ENCODE results near the gene RIC3. TPM values are rescaled to one million over a fixed set of nuclear protein-coding genes. Genes with fewer than 3 reads are reported as not detected.

The RIC3 gene
- total and polyA plus RNA-seq, 2 experiments from 2014 or later, result 3.2 to 3.6 TPM

DNA sequence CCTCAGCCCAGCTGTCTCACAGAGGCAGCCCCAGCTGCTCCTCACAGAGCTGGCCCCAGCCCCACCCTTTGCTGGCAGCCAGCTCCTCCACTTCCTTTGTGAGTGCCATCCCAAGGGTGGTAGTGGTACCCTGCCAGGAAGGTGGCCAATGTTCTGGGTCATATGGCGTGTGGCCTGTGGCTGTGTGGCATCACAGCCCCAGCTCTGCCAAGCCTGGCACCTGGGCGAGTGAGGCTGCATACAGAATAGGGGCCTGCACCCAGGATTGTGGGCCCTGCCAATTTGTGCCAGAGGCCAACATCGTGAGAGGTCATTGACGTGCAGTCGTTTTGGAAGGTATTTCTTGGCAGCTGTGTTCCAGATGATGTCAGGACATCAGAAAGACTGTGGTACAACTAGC is 77.1 kb downstream of the RIC3 start:
- 95% methylated on average over 5 of the region's 5 CpGs for WGBS (ENCODE audit: low lambda C conversion rate, missing lambda C conversion rate)
- no peaks in the 10 kb centered on the region for H3K4me1 ChIP-seq (ENCODE audit: insufficient read depth)
- DNase-seq (ENCODE audit: low spot score), result no peak
- H2AFZ ChIP-seq, result no peak overlapping the region
- H3K4me2 ChIP-seq, result no peak overlapping the region
- no peak overlapping the region for H3K4me3 ChIP-seq
- no peaks in the 10 kb centered on the region for H3K9me3 ChIP-seq (ENCODE audit: low read depth)
- H3K79me2 ChIP-seq, result peaks cover 13% of the 10 kb centered on the region
- H3K36me3 ChIP-seq (replicated peaks; ENCODE audit: insufficient read depth, low read depth), result no peaks in the 10 kb centered on the region
- H3K27ac ChIP-seq, result no peak overlapping the region
- H3K27me3 ChIP-seq, result no peaks in the 10 kb centered on the region
- TF ChIP-seq EZH2phosphoT487 (IDR thresholded peaks at IDR 0.05; ENCODE audit: low read depth, severe bottlenecking, unreplicated experiment) (no peak), EZH2 (IDR thresholded peaks at IDR 0.05; ENCODE audit: borderline replicate concordance) (no peak)
- TF ChIP-seq, protein P1, sequence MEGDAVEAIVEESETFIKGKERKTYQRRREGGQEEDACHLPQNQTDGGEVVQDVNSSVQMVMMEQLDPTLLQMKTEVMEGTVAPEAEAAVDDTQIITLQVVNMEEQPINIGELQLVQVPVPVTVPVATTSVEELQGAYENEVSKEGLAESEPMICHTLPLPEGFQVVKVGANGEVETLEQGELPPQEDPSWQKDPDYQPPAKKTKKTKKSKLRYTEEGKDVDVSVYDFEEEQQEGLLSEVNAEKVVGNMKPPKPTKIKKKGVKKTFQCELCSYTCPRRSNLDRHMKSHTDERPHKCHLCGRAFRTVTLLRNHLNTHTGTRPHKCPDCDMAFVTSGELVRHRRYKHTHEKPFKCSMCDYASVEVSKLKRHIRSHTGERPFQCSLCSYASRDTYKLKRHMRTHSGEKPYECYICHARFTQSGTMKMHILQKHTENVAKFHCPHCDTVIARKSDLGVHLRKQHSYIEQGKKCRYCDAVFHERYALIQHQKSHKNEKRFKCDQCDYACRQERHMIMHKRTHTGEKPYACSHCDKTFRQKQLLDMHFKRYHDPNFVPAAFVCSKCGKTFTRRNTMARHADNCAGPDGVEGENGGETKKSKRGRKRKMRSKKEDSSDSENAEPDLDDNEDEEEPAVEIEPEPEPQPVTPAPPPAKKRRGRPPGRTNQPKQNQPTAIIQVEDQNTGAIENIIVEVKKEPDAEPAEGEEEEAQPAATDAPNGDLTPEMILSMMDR (IDR thresholded peaks at IDR 0.05; ENCODE audit: poor library complexity), result no peak
- no peaks in the 10 kb centered on the region for H3K9me2 ChIP-seq (replicated peaks; ENCODE audit: insufficient read depth)
- peaks cover 3% of the 10 kb centered on the region for H4K20me1 ChIP-seq (ENCODE audit: insufficient read depth, poor library complexity, severe bottlenecking)

DNA sequence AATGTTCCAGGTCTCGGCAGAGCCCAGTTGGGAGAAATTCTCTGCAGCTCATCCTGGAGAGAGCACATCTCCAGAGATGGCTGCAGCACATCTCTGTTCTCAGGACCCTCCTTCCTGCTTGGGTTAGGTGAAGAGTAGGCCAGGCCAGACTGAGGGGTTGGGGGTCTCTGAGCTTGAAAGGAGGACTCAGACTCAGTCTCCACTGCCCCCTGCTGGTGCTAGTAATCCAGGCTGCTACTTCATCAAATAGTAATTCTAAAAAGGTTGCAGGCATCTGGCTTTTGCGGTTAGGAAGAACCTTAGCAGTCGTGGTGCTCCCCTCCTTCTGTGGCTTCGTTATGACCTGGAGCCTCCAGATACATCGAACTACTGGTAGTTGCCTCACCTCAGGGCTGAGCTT is 78.1 kb downstream of the RIC3 start:
- H4K20me1 ChIP-seq (ENCODE audit: insufficient read depth, poor library complexity, severe bottlenecking), result peaks cover 6% of the 10 kb centered on the region
- H3K27me3 ChIP-seq, result no peaks in the 10 kb centered on the region
- H3K4me2 ChIP-seq, result no peak overlapping the region
- H3K9me2 ChIP-seq (replicated peaks; ENCODE audit: insufficient read depth), result no peaks in the 10 kb centered on the region
- no peaks in the 10 kb centered on the region for H3K4me1 ChIP-seq (ENCODE audit: insufficient read depth)
- H2AFZ ChIP-seq, result no peak overlapping the region
- H3K79me2 ChIP-seq, result peaks cover 23% of the 10 kb centered on the region
- no peak for TF ChIP-seq EZH2 (IDR thresholded peaks at IDR 0.05; ENCODE audit: borderline replicate concordance)
- TF ChIP-seq EZH2phosphoT487 (IDR thresholded peaks at IDR 0.05; ENCODE audit: low read depth, severe bottlenecking, unreplicated experiment), result no peak
- TF ChIP-seq, protein P1 (IDR thresholded peaks at IDR 0.05; ENCODE audit: poor library complexity), result peak; percentile 66
- no peaks in the 10 kb centered on the region for H3K36me3 ChIP-seq (replicated peaks; ENCODE audit: insufficient read depth, low read depth)
- H3K27ac ChIP-seq, result no peak overlapping the region
- H3K9me3 ChIP-seq (ENCODE audit: low read depth), result no peaks in the 10 kb centered on the region
- no peak overlapping the region for H3K4me3 ChIP-seq
- DNase-seq (ENCODE audit: low spot score), result peak; percentile 71
- 60% methylated on average over 5 of the region's 5 CpGs for WGBS (ENCODE audit: low lambda C conversion rate, missing lambda C conversion rate)

DNA sequence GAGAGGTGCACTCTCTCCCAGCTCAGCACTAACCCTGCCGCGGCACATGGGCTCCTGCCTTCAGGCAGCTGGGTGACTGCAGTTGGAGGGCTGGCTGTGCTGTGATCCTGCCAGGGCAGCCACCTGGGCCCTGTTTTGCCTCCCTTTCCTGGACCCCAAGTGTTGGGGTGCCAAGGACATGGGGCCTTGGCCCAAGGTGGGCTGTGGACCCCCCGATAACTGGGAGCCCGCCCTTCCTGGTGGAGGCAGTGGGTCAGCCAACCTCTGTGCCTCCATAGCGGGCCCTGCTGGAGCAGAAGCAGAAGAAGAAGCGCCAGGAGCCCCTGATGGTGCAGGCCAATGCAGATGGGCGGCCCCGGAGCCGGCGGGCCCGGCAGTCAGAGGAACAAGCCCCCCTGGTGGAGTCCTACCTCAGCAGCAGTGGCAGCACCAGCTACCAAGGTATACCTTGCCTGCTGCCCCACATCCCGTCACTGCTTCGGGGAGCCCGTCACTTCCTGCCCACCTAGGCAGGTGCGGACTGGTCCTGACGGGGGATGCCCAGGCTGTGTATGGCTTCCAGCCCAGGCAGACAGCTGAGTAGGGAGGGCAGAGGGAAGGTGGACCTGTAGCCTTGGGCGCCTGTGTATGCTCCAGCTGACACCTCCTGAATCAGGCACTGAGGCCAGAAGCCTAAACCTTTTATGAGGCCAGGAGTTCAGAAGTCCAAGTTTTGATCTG is 78.9 kb downstream of the RIC3 start:
- peaks cover 6% of the 10 kb centered on the region for H4K20me1 ChIP-seq (ENCODE audit: insufficient read depth, poor library complexity, severe bottlenecking)
- H3K79me2 ChIP-seq, result peaks cover 30% of the 10 kb centered on the region
- H3K27me3 ChIP-seq, result no peaks in the 10 kb centered on the region
- TF ChIP-seq EZH2phosphoT487 (IDR thresholded peaks at IDR 0.05; ENCODE audit: low read depth, severe bottlenecking, unreplicated experiment), result no peak
- TF ChIP-seq, protein P1 (IDR thresholded peaks at IDR 0.05; ENCODE audit: poor library complexity), result no peak
- no peak for TF ChIP-seq EZH2 (IDR thresholded peaks at IDR 0.05; ENCODE audit: borderline replicate concordance)
- no peaks in the 10 kb centered on the region for H3K4me1 ChIP-seq (ENCODE audit: insufficient read depth)
- H3K4me2 ChIP-seq, result no peak overlapping the region
- 90% methylated on average over 17 of the region's 17 CpGs for WGBS (ENCODE audit: low lambda C conversion rate, missing lambda C conversion rate)
- H2AFZ ChIP-seq, result no peak overlapping the region
- H3K27ac ChIP-seq, result no peak overlapping the region
- no peaks in the 10 kb centered on the region for H3K9me2 ChIP-seq (replicated peaks; ENCODE audit: insufficient read depth)
- H3K4me3 ChIP-seq, result no peak overlapping the region
- no peaks in the 10 kb centered on the region for H3K36me3 ChIP-seq (replicated peaks; ENCODE audit: insufficient read depth, low read depth)
- no peaks in the 10 kb centered on the region for H3K9me3 ChIP-seq (ENCODE audit: low read depth)
- DNase-seq (ENCODE audit: low spot score), result no peak
